G401 (cell line): ENCODE results near the gene CYP19A1. TPM values are rescaled to one million over a fixed set of nuclear protein-coding genes. Genes with fewer than 3 reads are reported as not detected.
"Not testable (repeated sequence)": the region's sequence is repeated elsewhere in the genome, so short reads cannot be mapped to it uniquely, and the experiment has no call there.

ENCODE experiments used
- DNase-seq: peaks from one replicate; pipeline ENCODE4 v3.0.0-alpha.2; 2015; ENCODE audit warnings: low spot score
- in situ Hi-C: cut with HindIII; loops from 2 replicates; pipeline ENCODE4 v1.10.0; 2016; ENCODE audit warnings: low sequenced_read_pairs, mixed read lengths
- total RNA-seq: library from RNA; depleted of rRNA; stranded (reverse); fragments of >200 nt; shearing (Covaris generic); gene quantifications from 2 replicates; pipeline ENCODE4 v1.2.3, GENCODE V29; 2014

Gene CYP19A1
- total RNA-seq, 1 experiment from 2014 or later = not detected

DNA sequence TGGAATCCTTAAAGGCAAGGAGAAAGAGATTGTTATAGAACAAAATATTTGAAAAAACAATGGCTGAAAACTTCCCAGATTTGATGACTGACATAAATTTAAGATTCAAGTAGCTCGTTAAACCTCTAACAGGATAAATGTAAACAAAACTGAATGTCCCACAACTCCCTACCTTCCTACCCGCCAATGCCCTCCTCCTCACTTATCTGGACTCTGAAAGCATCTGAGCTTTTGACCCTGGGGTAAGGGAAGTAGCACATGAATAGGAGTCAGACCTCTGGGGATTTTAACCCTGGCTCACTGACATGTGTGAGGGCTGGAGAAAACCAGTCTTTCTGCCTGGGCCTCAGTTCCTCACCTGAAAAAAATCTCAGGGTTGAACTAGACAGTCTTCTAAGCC lies 26.9 kb downstream of the CYP19A1 start:
- in situ Hi-C loops = no loop called here
- no peak for DNase-seq

DNA sequence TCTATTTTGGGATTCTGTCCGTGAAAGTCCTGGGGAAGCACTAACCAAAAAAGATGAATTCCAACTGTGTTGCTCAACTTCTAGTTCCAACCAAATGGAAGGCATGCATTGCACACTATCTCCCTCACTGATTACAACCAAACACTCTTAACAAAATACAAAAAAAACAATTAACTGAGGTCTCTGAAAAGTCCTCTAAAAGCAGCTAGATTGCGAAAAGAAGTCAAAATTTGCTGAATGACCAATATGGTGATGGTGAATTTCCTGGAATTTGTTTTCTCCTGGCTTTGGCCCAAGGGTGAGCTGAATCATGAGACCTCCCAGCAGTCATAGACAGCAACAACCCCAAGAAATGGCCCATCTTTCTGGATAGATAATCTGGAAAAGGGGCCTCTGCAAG lies 28.3 kb downstream of the CYP19A1 start:
- no peak for DNase-seq
- in situ Hi-C loops = no loop called here

DNA sequence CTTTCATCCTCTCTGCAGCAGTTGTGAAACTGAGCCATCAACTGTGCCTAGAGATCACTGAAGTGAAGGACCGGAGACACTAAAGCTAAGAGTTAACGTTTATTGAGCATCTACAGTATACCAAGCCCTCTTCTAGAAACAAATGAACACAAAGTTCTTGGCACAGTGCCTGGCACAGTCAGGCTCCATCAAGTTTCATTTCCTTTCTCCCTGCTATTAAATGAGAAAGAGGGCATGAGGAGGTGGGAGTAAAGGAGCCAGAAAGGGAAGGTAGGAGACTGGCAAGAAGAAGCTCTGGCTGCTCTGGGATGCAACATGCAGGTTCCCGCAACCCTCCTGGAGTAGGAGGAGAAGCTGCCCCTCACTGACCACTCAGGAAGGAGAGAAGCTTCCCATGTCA lies 30.6 kb downstream of the CYP19A1 start:
- DNase-seq = no peak
- in situ Hi-C loops = no loop called here

- DNase-seq = no peak
- in situ Hi-C loops = no loop called here
Measured at GRCh38 chr15:51307325-51307724, 31.1 kb downstream of the CYP19A1 start.

GRCh38 chr15:51303462-51303980 lies 34.9 kb downstream of the CYP19A1 start:
- DNase-seq = no peak
- in situ Hi-C loops = no loop called here

DNA sequence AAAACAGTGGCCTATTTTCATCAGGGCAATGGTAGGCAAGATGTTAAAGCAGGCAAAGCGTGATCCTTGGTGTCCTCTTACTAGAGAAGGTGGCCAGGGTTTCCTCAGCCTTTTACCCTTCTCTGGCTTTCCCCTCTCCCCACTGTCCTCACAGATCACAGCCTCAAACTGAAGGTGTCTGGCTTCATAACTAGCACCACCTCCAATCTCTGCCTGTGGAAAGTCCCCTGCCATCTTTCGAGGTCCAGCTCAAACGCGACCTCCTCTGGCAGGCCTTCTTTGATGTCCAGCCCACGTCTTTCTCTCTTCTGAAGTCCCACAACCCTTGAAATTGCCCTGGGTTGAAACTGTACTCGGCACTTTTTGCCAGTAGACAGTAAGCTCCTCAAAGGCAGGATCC lies 35.9 kb downstream of the CYP19A1 start:
- DNase-seq = no peak
- in situ Hi-C loops = no loop called here

DNA sequence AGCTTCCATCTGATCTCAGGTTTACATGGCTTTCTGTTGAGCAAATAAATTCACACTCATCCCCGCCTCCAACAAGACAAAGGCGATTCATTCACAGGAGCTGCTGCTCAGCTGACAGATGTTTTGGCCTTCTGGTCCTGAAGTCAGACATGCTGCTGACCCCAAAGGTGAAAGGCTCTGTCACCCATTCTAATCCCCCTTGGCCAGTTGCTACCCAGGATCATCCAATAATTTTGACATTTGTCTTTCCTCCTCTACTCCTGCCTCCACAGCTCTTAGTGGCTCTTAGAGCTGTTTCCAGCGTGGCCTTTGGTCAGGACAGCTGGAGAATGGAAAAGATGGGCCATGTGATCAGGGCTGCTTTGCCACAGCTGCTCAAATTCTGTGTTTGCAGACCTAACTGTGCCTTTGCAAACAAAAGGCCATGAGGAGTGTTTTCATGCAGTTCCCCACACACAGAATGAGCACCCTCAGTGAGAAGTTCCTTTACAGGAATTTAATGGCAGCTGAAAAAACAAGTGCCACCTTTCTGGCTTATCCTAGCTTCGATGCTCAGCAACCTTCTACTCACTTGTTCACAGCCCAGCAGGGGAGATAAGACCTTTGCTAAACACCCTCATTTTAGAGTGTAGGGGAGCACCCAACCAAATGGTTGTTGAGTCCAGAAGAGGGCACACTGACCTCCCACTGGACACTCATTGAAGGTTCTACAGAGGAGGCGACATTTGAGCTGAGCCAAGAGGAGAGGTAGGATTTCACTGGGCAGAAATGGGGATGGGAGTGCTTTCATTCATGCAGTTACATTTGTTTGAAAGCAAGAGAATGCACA lies 39.0 kb downstream of the CYP19A1 start:
- in situ Hi-C loops = no loop called here
- no peak for DNase-seq

- DNase-seq = no peak
- in situ Hi-C loops = no loop called here
Measured at GRCh38 chr15:51298620-51299019, 39.8 kb downstream of the CYP19A1 start.

GRCh38 chr15:51290720-51291119 lies 47.7 kb downstream of the CYP19A1 start:
- in situ Hi-C loops = no loop called here
- no peak for DNase-seq

- DNase-seq = no peak
- in situ Hi-C loops = no loop called here
Measured at GRCh38 chr15:51289290-51289689, 49.1 kb downstream of the CYP19A1 start.

GRCh38 chr15:51288143-51289065 lies 50.0 kb downstream of the CYP19A1 start:
- in situ Hi-C loops = no loop called here

DNA sequence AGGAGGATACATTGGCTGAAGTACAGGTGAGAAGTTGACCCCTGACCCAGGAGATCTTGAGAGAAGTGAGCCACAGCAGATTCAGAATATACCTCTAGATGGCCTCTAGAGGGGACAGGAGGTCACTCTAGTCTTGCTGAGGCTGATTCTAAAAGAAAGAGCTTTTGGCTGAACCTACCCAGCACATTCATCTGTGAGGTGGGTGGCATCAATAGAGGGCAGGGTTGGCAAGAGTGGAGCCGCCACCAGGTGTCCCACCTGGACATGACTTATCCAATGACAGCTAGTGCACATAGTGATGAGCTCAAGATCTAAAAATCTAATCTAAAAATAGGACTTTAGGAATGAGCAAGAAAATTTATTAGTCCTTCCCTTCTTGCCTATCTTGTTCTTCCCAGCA lies 51.6 kb downstream of the CYP19A1 start:
- DNase-seq = no peak
- in situ Hi-C loops = no loop called here

More at GRCh38 chr15:51288143-51289065, 50.0 kb downstream of the CYP19A1 start:
- DNase-seq = no peak

GRCh38 chr15:51285399-51285798 lies 53.0 kb downstream of the CYP19A1 start:
- DNase-seq = no peak
- in situ Hi-C loops = no loop called here

DNA sequence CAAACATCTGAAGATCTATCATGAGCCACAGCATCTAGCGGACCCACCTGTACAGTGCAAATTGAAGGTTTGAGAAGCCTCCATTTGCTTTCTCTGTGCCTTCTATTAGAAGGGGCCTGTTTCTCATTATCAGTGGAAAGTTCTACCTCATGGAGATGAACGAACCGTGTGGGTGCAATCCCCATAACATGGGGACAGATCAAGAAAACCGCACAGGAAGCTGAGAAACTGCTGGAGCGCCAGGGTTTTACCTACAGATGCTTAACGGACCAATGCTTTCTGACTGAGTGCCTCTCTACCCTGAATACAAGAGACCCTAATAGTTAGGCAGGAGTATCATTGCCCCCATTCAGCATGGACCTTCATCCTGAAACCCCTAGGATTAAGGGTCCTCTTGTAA lies 53.5 kb downstream of the CYP19A1 start:
- DNase-seq = no peak
- in situ Hi-C loops = no loop called here

GRCh38 chr15:51283026-51283425 lies 55.4 kb downstream of the CYP19A1 start:
- in situ Hi-C loops = no loop called here

DNA sequence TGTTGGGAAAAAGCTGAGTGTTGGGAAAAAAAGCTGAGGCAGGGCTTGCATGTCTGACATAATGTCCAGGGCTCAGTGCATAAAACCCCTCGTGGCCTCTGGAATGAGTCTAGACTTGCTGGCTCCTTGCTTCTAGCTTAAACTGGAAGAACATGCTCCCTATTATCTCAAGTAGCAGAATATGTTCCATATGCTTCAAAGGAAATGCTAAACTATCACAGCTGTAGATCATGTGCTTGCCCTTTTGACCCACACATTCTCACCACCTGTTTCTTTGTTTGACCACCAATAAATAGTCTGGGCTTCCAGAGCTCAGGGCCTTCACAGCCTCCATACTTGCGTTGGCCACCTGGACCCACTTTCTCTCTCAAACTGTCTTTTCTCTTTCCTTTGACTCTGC lies 56.2 kb downstream of the CYP19A1 start:
- DNase-seq, in situ Hi-C loops: not testable (repeated sequence)

More at GRCh38 chr15:51283026-51283425, 55.4 kb downstream of the CYP19A1 start:
- no peak for DNase-seq

GRCh38 chr15:51281368-51281967 lies 56.9 kb downstream of the CYP19A1 start:
- in situ Hi-C loops = no loop called here
- peak; percentile 49 for DNase-seq

DNA sequence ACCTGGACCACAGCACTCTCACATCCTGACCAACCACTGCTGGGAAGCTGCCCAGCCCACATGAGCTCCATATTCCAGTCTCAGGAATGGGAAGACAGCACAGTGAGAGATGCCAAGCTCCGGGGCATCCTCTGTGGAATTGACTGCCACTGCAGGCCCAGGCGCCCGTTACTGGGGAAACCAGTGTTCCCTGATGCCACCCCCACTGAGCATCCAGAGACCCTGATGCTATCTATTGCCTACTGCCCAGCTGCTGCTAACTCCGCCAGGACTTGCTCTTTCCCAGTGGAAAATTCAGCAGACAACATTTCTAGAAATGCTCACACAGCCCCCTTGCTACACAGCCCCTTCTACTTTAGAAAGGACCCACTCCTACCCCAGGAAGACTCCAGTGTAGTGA lies 57.6 kb downstream of the CYP19A1 start:
- in situ Hi-C loops = no loop called here
- no peak for DNase-seq

GRCh38 chr15:51279391-51279790 lies 59.0 kb downstream of the CYP19A1 start:
- DNase-seq = no peak
- in situ Hi-C loops = no loop called here

GRCh38 chr15:51277101-51277500 lies 61.3 kb downstream of the CYP19A1 start:
- no peak for DNase-seq
- in situ Hi-C loops = no loop called here
